ENCODE data around the gene NLGN4X. TPM values are rescaled to one million over a fixed set of nuclear protein-coding genes. Genes with fewer than 3 reads are reported as not detected.

Gene NLGN4X
- total RNA-seq, 1 experiment from 2014 or later = not detected

- CTCF ChIA-PET = no interaction called here
- BruUV-seq (replicated peaks) = no TSS peak
Measured at GRCh38 chrX:5959286-5959685, 269.4 kb downstream of the NLGN4X start.

GRCh38 chrX:5958523-5958922 lies 270.1 kb downstream of the NLGN4X start:
- ATAC-seq (no peak), DNase-seq (ENCODE audit: low read depth, low spot score) (no peak)
- TF ChIP-seq POLR2AphosphoS5 (IDR thresholded peaks at IDR 0.05; ENCODE audit: low read depth, low read length) (no peak), REST (IDR thresholded peaks at IDR 0.05; ENCODE audit: insufficient read depth in 1 of 2, low read depth in 2 of 2, low read length in 1 of 2) (no peak), CTCF (IDR thresholded peaks at IDR 0.05) (no peak), SIN3A (IDR thresholded peaks at IDR 0.05; ENCODE audit: borderline replicate concordance, insufficient read depth, low read depth, low read length) (no peak), TCF7L2 (IDR thresholded peaks at IDR 0.05; ENCODE audit: low read depth, low read length) (no peak)
- Histone ChIP-seq H3K4me1 (ENCODE audit: control insufficient read depth, insufficient read depth, low read length) (no peaks in the 10 kb centered on the region), H3K27ac (ENCODE audit: low read length) (no peak overlapping the region), H3K36me3 (ENCODE audit: control insufficient read depth, insufficient read depth, low read length) (no peaks in the 10 kb centered on the region), H3K4me3 (ENCODE audit: low read depth in 2 of 2, low read length in 2 of 2) (no peak overlapping the region), H3K9me3 (ENCODE audit: control insufficient read depth, insufficient read depth, low read depth, low read length) (no peaks in the 10 kb centered on the region), H3K27me3 (ENCODE audit: control insufficient read depth, insufficient read depth, low read length) (no peaks in the 10 kb centered on the region)
- ChIA-PET POLR2A (no interaction called here), CTCF (no interaction called here)
- intact Hi-C loops (cut with micrococcal nuclease; ENCODE audit: unreplicated experiment) = no loop called here
- in situ Hi-C loops (cut with HindIII; ENCODE audit: low pct_unique_long_range_greater_than_20kb, low sequenced_read_pairs) = no loop called here
- BruUV-seq (replicated peaks) = no TSS peak

More at GRCh38 chrX:5959286-5959685, 269.4 kb downstream of the NLGN4X start:
- H3K27me3 ChIP-seq (ENCODE audit: control insufficient read depth, insufficient read depth, low read length) = no peaks in the 10 kb centered on the region
- H3K36me3 ChIP-seq (ENCODE audit: control insufficient read depth, insufficient read depth, low read length) = no peaks in the 10 kb centered on the region
- ATAC-seq = no peak
- intact Hi-C loops (cut with micrococcal nuclease; ENCODE audit: unreplicated experiment) (no loop called here), in situ Hi-C loops (cut with HindIII; ENCODE audit: low pct_unique_long_range_greater_than_20kb, low sequenced_read_pairs) (no loop called here)
- H3K9me3 ChIP-seq (ENCODE audit: control insufficient read depth, insufficient read depth, low read depth, low read length) = no peaks in the 10 kb centered on the region
- TF ChIP-seq CTCF (IDR thresholded peaks at IDR 0.05) (no peak), REST (IDR thresholded peaks at IDR 0.05; ENCODE audit: insufficient read depth in 1 of 2, low read depth in 2 of 2, low read length in 1 of 2) (no peak), TCF7L2 (IDR thresholded peaks at IDR 0.05; ENCODE audit: low read depth, low read length) (no peak), POLR2AphosphoS5 (IDR thresholded peaks at IDR 0.05; ENCODE audit: low read depth, low read length) (no peak)
- H3K27ac ChIP-seq (ENCODE audit: low read length) = no peak overlapping the region
- POLR2A ChIA-PET = no interaction called here
- no peak for DNase-seq (ENCODE audit: low read depth, low spot score)
- H3K4me1 ChIP-seq (ENCODE audit: control insufficient read depth, insufficient read depth, low read length) = no peaks in the 10 kb centered on the region
- no peak overlapping the region for H3K4me3 ChIP-seq (ENCODE audit: low read depth in 2 of 2, low read length in 2 of 2)
